Esophagus squamous epithelium (tissue), 5 donors: ENCODE data around the gene BMF. TPM values are rescaled to one million over a fixed set of nuclear protein-coding genes. Genes with fewer than 3 reads are reported as not detected.

Experiments used
- DNase-seq: peaks from one replicate; lab custom pipeline; 2025; lab: John Stamatoyannopoulos, UW
- H3K27ac ChIP-seq, 4 donors: fragments of 200-600 bp; sonication (generic); one replicate each; pipeline ENCODE4 v1.5.1; 2016 to 2019; ENCODE audit warnings: mild to moderate bottlenecking in 1 of 4
- H3K27me3 ChIP-seq, 4 donors: fragments of 200-600 bp; sonication (generic); 1 replicate in 3 of 4; 2 replicates in 1 of 4; pipeline versions ENCODE4 v1.5.1 to v1.6.0; 2017 to 2021; ENCODE audit warnings: antibody characterized with exemption in 1 of 4
- H3K36me3 ChIP-seq, 3 donors: fragments of 200-600 bp; sonication (generic); one replicate each; pipeline ENCODE4 v1.5.1; 2016 to 2019
- H3K4me1 ChIP-seq, 3 donors: fragments of 200-600 bp; sonication (generic); one replicate each; pipeline ENCODE4 v1.5.1; 2017 to 2019
- H3K4me3 ChIP-seq, 4 donors: fragments of 200-600 bp; sonication (generic); 1 replicate in 3 of 4; 2 replicates in 1 of 4; pipeline ENCODE4 v1.5.1; 2016 to 2019; ENCODE audit warnings: mild to moderate bottlenecking in 2 of 4, moderate library complexity in 1 of 4
- H3K9me3 ChIP-seq, 3 donors: fragments of 200-600 bp; sonication (generic); one replicate each; pipeline ENCODE4 v1.5.1; 2016 to 2019
- POLR2A ChIP-seq, 4 donors: fragments of 450-650 bp; IDR thresholded peaks; one replicate each; pipeline ENCODE4 v1.6.1; 2017; ENCODE audit warnings: antibody characterized with exemption in 4 of 4, mild to moderate bottlenecking in 4 of 4, moderate library complexity in 3 of 4
- WGBS, 2 donors: methylation state at CpG; one replicate each; pipeline ENCODE4 v1.1.5; 2018; 5-methylcytosine and 5-hydroxymethylcytosine counted together
- intact Hi-C: fragments of 100-400 bp; cut with DNase I; formaldehyde crosslinking; loops from one replicate; pipeline ENCODE4 v1.15.0; 2022
- total RNA-seq, 4 donors: library from RNA; depleted of rRNA; stranded (reverse); fragments of >200 nt; gene quantifications; one replicate each; pipeline ENCODE4 v1.1.0, GENCODE V29; 2016
- TF ChIP-seq, protein P1 (sequence below), 6 experiments: fragments of 450-650 bp in 4 of 6; fragments of 200-600 bp in 2 of 6; sonication (generic) in 2 of 6; IDR thresholded peaks; one replicate each; pipeline ENCODE4 v1.5.1; 2016 to 2019; ENCODE audit warnings: antibody characterized with exemption in 6 of 6, mild to moderate bottlenecking in 4 of 6, moderate library complexity in 4 of 6
- donor health status: DM: yes; HTN: yes; CAD: no.

BMF gene
- total RNA-seq, 4 donors from 2014 or later = 0.31 to 4.4 (median 1.4) TPM

DNA sequence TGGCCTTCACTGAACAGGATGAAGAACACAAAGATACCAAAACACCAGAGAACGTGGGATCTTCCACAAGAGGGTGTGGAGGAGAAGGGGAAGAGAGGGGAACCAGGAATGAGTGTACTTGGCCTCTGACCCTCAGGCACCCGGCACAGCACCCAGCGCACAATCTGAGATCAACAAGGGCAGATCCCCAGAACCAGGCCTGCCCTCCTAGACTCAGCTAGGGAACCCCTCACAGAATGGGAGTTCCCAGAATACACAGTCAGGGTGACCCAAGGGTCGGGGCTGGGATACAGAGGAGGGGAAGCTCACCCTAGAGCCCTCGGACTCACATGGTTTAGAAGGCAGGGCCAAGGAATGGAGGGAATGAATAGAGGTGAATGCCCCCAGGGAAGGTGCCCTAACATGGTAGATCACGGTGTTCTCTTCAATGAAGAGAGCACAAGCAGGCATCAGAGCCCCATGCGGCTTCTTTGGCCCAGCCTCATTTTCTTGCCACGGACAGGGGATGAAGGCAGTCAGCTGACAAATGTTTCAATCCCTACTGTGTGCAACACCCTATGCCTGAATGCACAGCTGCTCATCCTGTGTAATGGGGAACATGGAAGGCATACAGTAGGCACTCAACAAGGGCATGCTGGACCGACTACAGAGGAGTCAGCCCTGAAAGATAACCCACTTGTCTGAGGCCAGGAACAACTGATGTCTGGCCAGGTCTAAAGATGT, 13.1 kb downstream of the BMF start:
- H3K9me3 ChIP-seq = no peaks in the 10 kb centered on the region
- peak overlapping the region in 2 of 4 donors; percentile 33 to 68 for H3K27ac ChIP-seq
- H3K36me3 ChIP-seq = peaks cover 0 to 10% (median 0%) of the 10 kb centered on the region in 3 donors
- intact Hi-C loops = no loop called here
- 83 to 86% methylated on average over 3 to 5 of the region's 9 CpGs for WGBS, 2 donors
- DNase-seq = no peak
- H3K4me1 ChIP-seq = peaks cover 52 to 100% (median 61%) of the 10 kb centered on the region in 3 donors
- no peak overlapping the region for H3K4me3 ChIP-seq
- H3K27me3 ChIP-seq = peaks cover 0 to 38% (median 0%) of the 10 kb centered on the region in 4 donors
- TF ChIP-seq POLR2A (IDR thresholded peaks at IDR 0.05) = no peak
- TF ChIP-seq, protein P1, sequence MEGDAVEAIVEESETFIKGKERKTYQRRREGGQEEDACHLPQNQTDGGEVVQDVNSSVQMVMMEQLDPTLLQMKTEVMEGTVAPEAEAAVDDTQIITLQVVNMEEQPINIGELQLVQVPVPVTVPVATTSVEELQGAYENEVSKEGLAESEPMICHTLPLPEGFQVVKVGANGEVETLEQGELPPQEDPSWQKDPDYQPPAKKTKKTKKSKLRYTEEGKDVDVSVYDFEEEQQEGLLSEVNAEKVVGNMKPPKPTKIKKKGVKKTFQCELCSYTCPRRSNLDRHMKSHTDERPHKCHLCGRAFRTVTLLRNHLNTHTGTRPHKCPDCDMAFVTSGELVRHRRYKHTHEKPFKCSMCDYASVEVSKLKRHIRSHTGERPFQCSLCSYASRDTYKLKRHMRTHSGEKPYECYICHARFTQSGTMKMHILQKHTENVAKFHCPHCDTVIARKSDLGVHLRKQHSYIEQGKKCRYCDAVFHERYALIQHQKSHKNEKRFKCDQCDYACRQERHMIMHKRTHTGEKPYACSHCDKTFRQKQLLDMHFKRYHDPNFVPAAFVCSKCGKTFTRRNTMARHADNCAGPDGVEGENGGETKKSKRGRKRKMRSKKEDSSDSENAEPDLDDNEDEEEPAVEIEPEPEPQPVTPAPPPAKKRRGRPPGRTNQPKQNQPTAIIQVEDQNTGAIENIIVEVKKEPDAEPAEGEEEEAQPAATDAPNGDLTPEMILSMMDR (IDR thresholded peaks at IDR 0.05) = no peak

DNA sequence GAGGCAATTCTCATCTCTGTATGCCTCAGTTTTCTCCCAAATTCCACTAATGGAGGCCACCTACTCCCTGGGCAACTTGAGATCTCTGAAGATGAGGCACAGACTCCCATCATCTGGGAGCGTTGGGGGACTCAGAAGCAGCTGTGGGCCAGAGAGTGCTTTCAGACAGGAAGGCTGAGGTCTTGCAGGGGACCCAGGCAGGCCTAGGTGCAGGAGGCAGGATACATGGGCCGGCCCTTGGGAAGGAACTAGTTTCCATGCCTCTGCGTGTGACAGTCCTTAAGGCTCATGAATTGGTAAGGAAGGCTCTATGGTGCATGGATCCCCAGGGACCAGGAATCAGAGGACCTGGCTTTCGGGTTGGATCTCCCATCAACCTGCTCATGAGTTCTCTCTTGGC, 14.5 kb downstream of the BMF start:
- no peak for TF ChIP-seq POLR2A (IDR thresholded peaks at IDR 0.05)
- 93 to 100% methylated on average over 3 to 4 of the region's 4 CpGs for WGBS, 2 donors
- H3K27me3 ChIP-seq = peaks cover 0 to 44% (median 0%) of the 10 kb centered on the region in 4 donors
- intact Hi-C loops = no loop called here
- H3K9me3 ChIP-seq = no peaks in the 10 kb centered on the region
- H3K36me3 ChIP-seq = peaks cover 0 to 14% (median 0%) of the 10 kb centered on the region in 3 donors
- H3K27ac ChIP-seq = no peak overlapping the region
- peaks cover 45 to 100% (median 51%) of the 10 kb centered on the region in 3 donors for H3K4me1 ChIP-seq
- H3K4me3 ChIP-seq = no peak overlapping the region
- DNase-seq = no peak

DNA sequence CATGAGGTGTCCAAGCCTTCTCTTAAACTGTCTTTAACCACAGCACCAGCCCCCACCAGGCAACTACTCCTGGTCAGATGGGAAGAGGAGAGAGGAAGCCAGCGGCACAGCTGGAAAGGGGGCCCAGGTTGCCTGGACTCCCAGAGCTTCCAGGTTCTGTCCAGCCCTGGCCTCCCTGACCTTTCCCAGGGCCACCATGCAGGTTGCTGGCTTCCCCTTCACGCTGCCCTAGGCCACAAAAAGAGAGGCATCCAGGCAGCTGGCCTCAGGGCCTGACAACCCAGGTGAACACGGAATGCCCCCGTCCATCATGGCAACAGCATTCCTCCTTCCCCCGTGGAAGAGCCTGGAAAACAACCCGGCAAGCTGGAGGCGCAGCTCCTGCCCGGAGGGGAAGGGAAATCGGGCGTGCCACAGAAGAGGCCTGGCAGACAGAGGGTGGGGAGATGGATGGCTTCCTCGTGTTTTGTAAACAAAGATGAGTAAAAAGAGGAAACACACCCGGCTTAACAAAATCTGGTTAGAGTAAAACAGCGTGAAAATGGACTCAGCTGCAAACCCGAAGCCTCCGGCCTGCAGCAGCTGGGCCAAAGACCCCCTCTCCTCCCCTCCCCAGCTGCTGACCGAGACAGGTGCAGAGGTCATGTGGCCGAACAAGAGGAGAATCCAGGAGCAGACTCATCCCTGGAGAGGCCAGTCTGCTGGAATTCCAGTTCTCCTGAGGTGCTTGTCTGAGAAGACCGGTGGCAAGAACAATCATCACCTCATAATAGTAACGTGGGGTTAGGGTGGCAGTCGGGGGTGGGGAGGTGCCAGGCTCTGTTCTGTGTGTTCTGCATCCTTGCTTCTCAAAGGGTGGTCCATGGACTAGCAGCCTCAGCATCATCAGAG, 15.5 kb downstream of the BMF start:
- H3K36me3 ChIP-seq = peaks cover 0 to 14% (median 0%) of the 10 kb centered on the region in 3 donors
- intact Hi-C loops = no loop called here
- H3K9me3 ChIP-seq = no peaks in the 10 kb centered on the region
- TF ChIP-seq, protein P1 (IDR thresholded peaks at IDR 0.05) = no peak
- no peak for TF ChIP-seq POLR2A (IDR thresholded peaks at IDR 0.05)
- H3K27ac ChIP-seq = peak overlapping the region; percentile 50 to 84 (median 71)
- 22 to 23% methylated on average over 7 to 13 of the region's 20 CpGs for WGBS, 2 donors
- no peak for DNase-seq
- peaks cover 0 to 47% (median 0%) of the 10 kb centered on the region in 4 donors for H3K27me3 ChIP-seq
- H3K4me3 ChIP-seq = peak overlapping the region in 1 of 4 donors; percentile 27
- peaks cover 43 to 100% (median 51%) of the 10 kb centered on the region in 3 donors for H3K4me1 ChIP-seq

DNA sequence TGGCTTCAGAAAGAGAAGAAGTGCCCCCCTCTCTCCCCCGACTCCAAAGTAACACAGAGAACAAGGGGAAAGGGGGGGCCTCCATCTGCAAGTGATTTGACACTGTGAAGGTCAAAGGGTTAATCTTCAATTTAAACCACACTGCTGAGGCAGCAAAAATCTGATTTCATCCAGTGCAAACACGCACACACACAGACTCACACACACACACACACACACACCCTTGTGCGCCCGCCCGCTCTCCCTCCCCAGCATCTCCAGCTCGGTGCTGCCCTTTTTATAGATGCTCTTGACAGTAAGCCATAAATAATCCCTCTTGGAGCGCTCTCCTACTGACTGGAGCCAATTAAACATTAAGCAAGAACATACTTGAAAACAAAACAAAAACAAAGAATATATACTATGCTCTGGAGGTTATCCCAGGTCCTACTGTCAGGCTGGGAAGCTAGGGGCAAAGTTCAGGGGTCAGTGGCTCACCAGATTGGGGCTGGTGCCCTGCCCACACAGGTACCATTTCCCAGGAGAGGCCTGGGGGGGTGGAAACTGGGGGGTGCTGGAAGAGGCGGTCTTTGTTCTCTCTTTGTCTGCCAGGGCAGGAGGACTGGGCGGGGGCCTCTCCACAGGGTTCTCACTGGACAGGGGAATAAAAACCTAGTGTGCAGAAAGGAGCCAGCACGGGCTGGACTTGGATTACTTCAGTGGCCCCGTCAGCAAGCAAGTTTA, 16.3 kb downstream of the BMF start:
- Histone ChIP-seq H3K27me3 (peaks cover 0 to 50% (median 0%) of the 10 kb centered on the region in 4 donors), H3K9me3 (no peaks in the 10 kb centered on the region), H3K36me3 (peaks cover 0 to 14% (median 0%) of the 10 kb centered on the region in 3 donors), H3K27ac (peak overlapping the region; percentile 50 to 84 (median 71)), H3K4me3 (no peak overlapping the region), H3K4me1 (peaks cover 34 to 98% (median 44%) of the 10 kb centered on the region in 3 donors)
- no peak for DNase-seq
- 23 to 32% methylated on average over 8 to 11 of the region's 11 CpGs for WGBS, 2 donors
- TF ChIP-seq POLR2A (IDR thresholded peaks at IDR 0.05) = no peak
- TF ChIP-seq, protein P1 (IDR thresholded peaks at IDR 0.05) = no peak
- intact Hi-C loops = no loop called here

DNA sequence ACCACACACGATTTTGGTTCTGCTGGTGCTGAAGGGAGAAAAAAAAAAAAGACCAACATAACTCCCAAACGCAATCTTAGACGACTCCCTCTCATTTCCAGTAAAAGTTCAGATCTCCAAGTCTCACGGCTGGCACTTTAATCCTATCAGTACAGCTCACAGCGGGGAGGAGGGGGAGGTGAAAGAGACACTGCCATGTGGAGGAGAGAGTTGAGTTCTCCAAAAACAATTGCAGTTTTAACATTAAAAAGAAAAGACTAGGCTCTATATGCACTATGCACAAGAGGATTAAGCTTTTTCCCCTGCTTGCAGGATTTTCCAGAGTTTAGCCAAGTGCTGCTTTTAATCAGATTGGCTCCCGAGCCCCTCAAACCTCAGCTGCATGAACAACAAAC, 16.8 kb downstream of the BMF start:
- TF ChIP-seq, protein P1 (IDR thresholded peaks at IDR 0.05) = no peak
- TF ChIP-seq POLR2A (IDR thresholded peaks at IDR 0.05) = no peak
- H3K27me3 ChIP-seq = peaks cover 0 to 56% (median 0%) of the 10 kb centered on the region in 4 donors
- H3K4me3 ChIP-seq = no peak overlapping the region
- intact Hi-C loops = no loop called here
- 27 to 32% methylated on average over 6 of the region's 6 CpGs for WGBS, 2 donors
- DNase-seq = no peak
- H3K4me1 ChIP-seq = peaks cover 31 to 98% (median 40%) of the 10 kb centered on the region in 3 donors
- H3K27ac ChIP-seq = peak overlapping the region in 3 of 4 donors; percentile 61 to 84 (median 81)
- peaks cover 0 to 14% (median 0%) of the 10 kb centered on the region in 3 donors for H3K36me3 ChIP-seq
- H3K9me3 ChIP-seq = no peaks in the 10 kb centered on the region
